Measurements from ENCODE around the gene DAAM1.

Gene DAAM1

DNA sequence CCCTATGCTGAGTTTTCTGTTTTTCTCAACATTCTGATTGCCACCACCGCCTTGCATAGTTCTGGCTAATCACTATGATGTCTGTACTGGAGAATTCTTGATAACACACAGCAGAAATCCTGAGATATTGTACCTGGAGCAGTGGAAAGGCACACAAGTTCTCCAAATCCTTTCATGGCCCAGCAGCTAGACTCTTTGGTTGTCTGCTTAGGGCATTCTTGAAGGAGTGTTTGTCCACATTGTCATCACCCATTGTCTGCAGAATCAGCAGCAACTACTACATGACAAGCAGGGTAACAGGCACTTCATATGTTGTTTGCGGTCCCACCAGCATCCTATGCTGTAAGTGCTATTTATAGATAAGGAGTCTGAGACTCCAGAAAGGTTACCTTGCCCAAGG is 128.9 kb downstream of the DAAM1 start:
- no peak for DNase-seq

DNA sequence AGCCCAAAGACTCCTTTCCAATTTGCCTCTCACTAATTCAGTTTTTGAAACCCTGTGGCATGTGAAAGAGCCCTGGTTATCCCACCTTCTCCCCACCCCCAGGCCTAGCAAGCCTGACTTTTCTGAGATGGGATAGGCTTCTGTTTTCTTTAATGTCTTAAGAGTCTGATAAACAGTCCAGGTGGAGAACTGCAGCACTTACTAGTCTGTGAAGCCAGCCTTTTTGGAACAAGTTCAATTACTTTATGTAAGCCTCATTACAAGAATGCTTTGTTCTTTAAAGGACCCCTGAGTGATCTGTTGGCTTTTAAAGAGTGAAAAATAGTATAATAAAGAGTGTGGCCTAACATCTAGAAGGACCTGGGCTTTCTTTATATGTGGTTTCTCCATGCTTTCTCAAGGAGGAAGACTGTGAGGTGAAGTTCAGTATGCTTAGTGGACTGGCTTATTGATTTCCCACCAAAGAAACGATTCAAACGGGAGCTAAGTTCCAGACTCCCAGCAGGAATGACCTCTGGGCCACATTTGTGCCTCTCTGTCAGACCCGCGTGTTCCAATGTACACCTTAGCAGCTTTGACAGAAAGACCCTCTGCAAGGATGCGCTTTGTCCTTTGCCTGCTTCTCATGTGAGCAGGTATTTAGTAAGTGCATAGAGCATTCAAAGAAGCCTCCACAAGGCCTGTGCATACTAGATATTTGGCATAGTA is 129.5 kb downstream of the DAAM1 start:
- DNase-seq, result no peak

DNA sequence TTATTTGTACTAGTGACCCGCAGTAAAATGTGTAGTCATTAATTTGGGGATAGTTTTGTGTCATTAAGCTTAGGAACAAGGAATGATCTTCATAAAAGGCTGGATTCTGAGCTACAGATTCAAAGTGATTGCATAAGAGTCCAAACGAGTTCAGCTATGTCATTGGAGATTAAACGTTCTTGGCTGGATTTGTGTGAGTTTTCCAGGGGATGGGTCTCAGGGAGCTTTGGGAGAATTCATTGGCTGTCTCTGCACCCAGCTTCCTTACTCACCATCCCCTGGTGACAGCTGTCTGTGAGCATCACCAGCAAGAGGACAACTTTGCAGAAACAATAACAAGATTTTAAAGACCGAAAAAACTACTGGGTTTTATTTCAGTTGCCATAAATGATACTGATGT is 130.4 kb downstream of the DAAM1 start:
- DNase-seq, result no peak

DNA sequence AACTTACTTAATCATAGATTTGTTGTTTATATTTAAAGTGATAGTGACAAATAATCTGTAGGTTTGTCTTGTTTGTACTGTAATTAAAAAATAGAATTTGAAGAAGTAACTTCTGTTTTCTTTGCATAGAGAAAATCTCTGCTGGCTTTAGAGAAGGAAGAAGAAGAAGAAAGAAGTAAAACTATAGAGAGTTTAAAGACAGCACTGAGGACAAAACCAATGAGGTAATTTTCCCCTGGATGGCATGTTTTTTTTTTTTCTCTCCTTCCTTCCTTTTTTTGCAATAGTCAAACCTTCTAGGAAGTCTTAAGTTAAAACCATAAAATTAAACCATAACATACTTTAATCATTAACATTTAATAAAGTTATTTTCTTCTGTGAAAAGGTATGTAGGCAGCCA is 131.9 kb downstream of the DAAM1 start:
- DNase-seq, result no peak

DNA sequence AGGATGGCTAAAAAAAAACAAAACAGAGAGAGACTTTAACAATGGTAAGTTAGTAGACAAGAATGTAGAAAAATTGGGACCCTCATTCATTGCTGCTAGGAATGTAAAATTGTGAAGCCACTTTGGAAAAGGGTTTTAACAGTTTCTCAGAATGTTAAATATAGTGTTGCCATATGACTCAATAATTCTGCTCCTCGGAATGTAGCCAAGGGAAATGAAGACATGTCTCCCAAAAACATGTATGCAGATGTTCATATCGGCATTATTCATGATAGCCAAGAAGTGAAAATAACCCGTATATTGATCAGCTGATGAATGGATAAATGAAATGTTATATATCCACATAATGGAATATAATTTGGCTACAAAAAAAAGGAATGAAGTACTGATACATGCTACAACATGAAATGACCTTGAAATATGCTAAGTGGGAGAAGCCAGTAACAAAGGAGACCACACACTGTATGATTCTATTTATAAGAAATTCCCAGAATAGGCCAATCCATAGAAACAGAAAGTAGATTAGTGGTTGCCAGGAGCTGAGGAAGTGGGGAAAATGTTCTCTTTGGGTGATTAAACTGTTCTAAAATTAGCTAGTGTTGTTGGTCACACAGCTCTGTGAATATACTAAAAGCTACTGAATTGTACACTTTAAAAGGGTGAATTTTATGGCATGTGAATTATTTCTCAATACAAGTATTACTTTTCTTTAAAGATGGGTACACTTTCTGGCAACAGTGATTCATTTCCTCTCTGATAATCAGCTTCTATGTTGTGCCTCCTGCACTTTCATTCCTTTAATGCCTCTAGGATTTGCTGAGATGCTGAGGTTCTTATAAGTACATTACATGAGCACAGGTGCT is 132.5 kb downstream of the DAAM1 start:
- DNase-seq, result peak; percentile 73

DNA sequence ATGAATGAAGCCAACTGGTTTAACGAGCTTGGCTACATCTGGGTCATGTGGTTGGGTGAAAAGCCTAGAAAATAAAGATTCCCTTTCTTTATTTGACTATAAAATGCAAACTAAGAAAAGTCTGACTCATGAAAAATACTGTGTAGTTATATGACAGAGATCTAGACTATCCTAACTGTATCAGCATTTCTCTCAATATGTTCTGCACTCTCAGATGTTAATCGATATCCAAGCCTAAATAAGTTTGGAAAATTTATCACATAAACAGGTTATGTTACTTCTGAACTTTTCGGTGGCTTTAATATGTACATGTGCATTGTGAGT is 133.1 kb downstream of the DAAM1 start:
- DNase-seq, result no peak

DNA sequence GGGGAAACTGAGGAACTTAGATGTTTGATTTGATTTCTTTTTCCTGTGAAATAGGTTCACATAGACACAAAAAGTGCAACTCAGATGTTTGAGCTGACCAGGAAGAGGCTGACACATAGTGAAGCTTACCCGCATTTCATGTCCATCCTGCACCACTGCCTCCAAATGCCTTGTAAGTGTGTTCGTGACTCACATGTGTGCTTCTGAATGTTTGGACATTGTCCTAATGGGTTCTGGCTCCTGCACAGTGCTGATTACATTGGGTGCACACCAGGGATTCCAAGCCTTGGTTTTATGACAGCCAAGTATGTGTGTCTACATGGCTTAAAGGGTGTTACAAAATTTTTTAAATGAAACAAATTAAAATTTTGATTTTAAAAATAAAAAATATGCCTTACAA is 137.4 kb downstream of the DAAM1 start:
- DNase-seq, result peak; percentile 60

DNA sequence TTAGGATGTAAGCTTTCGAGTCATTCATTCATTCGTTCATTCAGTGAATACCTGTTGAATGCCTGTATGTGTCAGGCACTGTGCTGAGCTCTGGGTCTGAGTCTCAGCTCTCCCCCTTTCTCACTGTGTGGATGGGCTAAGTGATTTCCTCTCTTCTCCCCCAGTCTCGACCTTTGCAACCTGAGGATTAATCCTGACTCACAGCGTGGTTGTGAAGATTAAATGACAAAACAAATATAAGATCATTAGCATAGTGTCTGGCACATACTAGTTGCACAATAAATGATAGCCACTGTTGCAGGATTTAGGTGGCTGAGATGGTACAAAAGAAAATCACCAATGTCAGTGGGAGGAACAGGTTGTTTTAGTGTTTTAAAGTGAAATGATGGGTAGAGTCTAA is 140.0 kb downstream of the DAAM1 start:
- DNase-seq, result peak; percentile 33

DNA sequence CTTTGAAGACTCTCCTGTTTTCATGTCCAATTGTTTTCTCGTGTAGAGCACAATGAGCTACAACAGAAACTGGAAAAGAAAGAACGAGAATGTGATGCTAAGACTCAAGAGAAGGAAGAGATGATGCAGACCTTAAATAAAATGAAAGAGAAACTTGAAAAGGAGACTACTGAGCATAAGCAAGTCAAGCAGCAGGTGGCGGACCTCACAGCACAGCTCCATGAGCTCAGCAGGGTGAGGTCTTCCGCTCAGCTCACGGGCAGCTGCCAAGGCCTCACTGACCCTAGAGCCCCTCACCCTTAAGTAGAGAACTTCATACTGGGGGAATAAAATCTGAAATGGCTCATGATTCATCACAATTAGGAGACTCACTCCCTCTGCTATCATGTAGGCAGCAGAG is 142.0 kb downstream of the DAAM1 start:
- DNase-seq, result no peak

DNA sequence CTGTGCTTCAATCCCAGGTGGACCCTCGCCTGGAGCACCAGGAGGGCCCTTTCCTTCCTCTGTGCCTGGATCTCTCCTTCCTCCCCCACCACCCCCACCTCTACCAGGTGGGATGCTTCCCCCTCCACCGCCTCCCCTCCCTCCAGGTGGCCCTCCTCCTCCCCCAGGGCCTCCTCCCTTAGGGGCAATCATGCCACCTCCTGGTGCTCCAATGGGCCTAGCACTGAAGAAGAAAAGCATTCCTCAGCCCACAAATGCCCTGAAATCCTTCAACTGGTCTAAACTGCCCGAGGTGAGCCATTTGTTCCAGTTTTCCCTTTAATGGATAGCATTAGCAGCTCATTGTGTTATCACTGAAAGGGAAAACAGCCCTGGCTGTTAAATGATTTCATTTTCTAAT is 142.8 kb downstream of the DAAM1 start:
- DNase-seq, result no peak

DNA sequence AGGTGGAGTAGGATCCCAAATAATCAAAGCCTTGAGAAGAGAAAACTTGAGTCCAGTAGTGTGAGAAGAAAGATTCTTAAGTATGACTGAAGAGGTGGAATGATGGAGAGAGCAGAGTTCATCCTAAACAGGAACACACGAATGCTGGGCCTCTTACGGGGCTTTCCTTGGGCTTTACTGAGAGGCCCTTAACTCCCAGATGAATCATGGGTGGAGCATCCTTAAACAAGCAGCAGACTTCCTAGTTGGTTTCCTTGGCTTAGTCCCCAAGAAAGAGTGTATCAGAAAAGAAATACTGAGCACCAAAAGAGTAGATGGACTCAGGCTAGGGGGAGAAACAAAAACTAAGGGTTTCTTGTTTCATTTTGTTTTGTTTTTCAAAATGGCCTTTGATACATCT is 144.3 kb downstream of the DAAM1 start:
- DNase-seq, result peak; percentile 86

DNA sequence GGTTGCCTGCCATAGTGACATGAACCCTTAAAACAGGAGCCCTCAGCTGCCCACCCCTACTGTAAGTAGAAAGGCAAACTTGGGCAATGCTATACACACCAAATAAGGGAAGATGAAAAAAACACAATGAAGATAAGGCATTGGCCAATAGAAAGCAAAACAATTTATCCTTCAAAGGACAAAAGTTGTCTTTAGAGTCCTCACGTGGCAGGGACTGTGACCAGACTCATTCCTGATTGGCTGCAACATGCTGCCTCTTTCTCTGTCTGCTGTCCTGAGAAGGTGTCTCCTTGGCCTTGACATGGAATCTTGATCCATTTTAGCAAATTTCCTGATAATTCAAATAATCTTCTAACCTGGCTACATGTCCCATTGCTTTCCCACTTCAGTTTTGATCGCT is 144.8 kb downstream of the DAAM1 start:
- DNase-seq, result no peak

DNA sequence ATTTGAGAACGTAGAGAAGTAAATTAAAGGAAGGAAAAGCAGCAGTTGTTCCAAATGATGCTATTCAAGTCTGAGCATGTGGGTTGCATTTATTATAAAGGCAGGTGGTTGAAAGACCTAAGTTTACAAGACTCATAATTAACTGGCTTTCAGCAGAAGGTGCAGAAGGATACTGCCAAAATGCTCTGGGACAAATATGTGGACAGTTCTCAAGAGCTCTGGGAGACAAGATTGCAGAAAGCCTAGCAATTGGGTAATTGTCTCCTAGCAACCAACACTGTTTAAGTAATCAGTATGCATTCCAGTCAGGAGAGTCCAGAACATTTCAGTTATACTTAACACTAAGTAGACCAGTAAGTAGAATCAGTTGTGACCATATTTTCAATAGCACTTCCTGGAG is 145.2 kb downstream of the DAAM1 start:
- DNase-seq, result peak; percentile 89

DNA sequence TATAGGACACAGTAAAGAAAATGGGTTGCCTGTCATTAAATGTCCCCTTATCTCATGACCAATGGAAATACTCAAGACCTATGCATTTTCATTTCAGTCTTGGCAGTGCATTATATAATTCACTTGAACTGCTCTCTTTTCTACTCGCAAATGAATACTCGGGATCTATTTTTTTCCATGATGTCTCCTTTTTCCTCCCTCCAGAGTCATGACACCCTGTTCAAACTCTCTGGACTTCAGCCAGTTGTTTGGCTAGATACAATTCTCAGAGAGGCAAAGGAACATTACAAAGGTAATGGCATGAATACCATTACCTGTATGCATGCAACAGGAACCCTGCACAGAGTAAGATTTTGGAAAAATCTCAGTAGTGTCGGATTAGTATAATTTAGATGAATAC is 145.8 kb downstream of the DAAM1 start:
- no peak for DNase-seq

DNA sequence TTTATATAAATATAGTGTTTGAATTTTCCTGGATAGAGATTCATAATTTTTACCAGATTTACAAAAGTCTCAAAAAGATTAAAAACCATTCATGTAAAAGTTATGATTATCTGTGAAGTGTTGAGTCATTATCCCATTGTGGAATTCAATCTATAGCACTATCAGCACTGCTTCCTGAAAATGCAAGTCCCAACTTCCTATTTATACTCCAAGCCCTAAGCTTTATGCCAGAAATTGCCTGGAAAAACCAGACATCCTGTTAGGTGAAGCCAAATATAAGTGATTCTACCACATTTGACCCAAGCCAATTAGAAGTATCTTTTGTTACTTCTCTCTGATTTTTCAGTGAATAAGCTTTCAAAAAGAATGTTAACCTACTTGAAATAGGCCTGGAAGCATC is 147.6 kb downstream of the DAAM1 start:
- DNase-seq, result no peak

DNA sequence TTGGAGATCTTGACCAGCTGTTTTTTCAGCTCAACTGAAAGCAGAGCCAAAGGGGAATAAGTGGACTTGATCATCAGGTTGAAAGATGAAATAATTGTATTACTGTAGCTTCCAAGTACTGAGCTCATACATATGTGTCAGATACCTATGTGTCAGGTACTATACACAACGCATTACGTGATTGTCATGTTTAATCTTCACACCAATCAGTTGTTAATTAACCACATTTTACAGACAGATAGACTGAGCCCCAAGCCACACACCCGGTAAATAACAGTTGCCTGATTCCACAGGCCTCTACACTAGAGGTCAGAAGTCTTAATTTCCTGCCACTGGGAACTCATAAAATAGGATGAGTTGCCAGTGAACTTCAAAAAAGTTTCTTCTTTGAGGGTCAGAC is 148.2 kb downstream of the DAAM1 start:
- no peak for DNase-seq

DNA sequence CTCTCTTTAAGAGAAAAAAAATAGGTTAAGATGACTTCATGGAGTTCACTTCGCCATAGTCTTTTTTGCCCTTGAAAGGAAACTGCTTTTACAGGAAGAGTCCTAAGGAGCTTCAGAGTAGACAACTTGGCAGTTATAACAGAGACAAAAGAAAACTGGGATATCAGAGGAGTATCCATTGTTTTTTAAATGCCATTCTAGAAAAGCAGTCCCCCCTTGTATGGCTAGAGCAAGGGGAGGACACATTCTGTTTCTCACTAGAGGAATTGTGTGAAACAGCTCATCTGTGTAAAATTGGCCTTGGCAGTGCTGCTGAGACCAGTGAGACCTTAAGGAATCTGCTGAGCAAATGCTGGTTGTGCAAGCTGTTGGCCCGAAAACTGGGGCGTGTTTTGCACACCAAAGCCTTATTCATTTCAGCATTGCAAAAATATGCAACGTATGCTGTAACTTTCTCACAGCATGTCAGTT is 148.7 kb downstream of the DAAM1 start:
- DNase-seq, result peak; percentile 17

DNA sequence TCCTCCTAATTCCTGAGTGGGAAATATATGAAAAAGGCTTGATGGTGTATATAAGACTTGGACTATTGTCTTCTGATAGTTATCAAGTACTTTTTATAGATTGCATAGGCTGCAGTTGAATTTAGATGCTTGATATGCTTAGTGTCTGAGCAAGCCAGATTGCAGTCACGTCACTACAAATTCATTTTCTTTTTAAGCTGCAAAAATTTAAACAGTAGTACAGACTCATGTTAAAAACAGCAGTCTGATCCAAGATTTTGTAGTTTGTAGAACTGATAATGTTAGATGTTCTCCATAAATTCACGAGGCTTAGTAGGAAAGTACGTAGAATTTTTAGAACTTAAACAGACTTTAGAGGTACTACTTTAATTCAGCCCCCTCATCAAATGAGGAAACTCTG is 150.3 kb downstream of the DAAM1 start:
- DNase-seq, result no peak

DNA sequence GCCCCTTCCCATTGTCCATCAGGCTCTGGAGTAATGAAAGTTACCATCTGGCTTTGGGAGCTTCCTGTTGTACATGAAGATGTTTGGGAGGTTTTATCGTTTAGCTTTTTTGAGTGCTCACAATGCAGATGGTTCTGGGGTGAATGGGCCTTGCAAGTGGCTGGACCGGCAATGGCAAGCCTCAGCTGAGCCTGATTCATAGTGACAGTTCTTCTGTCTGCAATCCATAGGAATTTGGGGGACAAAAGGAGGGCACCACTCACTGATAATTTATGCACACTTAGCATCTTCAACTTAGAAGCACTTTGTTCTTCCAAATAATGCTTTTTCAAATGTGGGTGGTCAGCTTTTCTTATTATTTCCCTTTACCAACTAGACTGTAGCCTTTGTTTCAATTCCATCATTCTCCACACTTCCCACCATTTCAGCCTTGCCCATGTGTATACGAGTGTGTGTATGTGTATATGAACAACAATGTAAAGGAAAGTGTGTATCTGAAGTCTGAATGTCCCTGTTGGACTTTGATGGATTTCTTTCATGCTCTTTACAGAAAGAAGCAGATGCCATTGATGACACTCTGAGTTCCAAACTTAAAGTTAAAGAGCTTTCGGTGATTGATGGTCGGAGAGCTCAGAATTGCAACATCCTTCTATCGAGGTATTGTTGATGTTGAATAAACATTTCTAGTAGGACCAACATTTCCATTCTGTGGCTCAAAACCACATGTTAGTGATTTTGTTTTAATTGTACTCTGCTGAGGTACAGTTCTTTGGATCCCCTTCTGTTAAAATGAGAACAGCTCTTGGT is 151.3 kb downstream of the DAAM1 start:
- DNase-seq, result no peak

DNA sequence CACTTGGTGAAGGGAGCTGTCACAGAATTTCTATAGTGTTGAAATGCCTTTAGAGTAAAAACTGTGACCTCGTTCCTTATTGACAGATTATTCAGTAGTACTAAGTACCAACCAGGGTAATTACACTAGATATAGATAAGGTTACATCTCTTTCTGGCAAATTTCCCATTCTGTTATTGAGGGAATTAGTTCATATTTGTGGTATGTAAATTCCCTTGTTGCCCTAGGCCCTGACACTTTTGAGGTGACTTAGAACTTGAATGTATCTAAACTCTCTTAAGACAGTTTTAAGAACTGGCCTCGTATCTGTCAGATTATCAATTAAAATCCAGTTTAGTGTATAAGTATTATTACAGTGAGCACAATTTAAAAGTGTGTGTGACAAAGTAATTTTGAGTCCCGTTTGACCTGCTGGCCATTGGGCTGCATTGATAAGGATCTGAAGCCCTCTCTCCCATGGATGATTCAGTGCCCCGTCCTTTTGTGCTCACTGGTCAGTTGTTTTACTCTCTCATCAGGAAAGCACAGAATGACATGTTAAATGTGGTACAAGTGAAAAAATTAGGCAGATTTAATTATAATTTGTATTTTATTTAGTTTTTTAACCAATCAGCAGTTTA is 153.5 kb downstream of the DAAM1 start:
- DNase-seq, result no peak

DNA sequence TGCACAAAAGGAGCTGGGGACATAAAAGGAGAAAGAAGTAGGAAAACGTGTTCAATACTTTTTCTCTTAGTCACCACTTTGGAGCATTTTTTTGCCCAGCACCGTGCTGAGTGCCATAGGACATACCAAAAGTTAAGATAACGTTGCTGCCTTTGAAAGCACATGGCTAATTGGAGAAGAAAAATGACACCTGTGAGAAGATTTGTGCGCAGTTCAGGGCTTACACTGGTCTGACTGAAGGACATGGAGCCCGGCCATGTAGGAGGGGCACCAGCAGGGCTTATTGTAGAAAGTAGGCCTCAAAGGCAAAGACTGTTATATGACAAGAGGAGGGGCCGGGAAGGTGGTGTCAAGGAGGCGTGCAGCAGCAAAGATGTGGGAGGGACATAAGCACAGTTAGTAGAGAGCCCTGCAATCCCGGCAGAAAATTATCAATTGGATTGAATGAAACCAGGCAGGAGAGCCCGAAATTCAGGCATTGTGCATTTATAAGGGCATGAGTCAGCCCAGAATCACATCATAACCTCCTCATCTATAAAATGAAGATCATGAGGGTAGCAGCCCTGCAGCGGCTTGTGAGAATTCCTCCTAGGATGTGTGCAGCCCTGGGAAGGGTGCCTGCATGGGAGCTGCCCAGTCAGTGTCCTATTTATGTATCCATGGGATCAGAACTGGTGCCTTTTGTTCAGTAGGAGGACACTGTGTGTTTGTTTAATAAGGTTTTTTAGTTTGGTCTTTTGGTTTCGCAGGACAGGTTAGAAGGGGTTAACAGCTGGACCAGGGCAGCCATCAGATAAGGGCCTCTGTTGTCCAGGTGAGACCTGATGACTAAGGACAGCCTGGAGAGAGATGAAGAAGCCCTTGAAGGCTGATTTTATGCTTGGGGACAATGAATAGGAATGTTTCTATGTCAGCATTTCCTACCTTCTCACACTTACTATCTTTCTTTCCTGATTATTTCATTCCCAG is 154.3 kb downstream of the DAAM1 start:
- no peak for DNase-seq

DNA sequence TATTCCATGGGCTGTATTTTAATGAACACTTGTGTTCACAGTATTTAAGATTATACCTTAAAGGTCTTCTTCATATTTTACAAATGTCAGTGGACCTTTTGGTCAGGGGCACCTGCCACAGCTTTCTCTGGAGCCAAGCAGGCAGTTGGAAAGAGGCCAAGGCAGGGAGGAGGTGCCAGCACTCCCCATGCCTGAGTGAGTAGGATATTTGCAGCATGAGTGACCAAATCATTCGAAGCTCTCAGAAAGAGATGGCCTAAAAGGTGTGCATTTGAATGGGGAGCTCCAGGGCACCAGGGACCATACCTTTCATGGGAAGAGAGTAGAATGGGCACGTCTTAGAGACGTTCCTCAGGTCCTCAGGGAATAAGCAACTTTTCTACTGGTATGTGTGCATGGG is 155.1 kb downstream of the DAAM1 start:
- no peak for DNase-seq

All from HCEC 1CT (cell line).